ENCODE measurements around the gene PKD2L2.
"Not testable (repeated sequence)": the region's sequence is repeated elsewhere in the genome, so short reads cannot be mapped to it uniquely, and the experiment has no call there.

PKD2L2 gene

GRCh38 chr5:137890845-137891244 lies 1.6 kb downstream of the PKD2L2 start:
- DNase-seq: no peak

GRCh38 chr5:137891849-137892248 lies 2.6 kb downstream of the PKD2L2 start:
- peak in 1 of 2 experiments; percentile 33 for DNase-seq

GRCh38 chr5:137894586-137894985 lies 5.3 kb downstream of the PKD2L2 start:
- DNase-seq: no peak

GRCh38 chr5:137896560-137896959 lies 7.3 kb downstream of the PKD2L2 start:
- DNase-seq: no peak

- no peak for DNase-seq
These were observed 10.2 kb downstream of the PKD2L2 start for GRCh38 chr5:137899493-137899892.

- DNase-seq: no peak
These were observed 12.0 kb downstream of the PKD2L2 start for GRCh38 chr5:137901011-137901817.

- no peak for DNase-seq
These were observed 13.3 kb downstream of the PKD2L2 start for GRCh38 chr5:137902408-137903133.

GRCh38 chr5:137914758-137915157 lies 25.5 kb downstream of the PKD2L2 start:
- no peak for DNase-seq

- DNase-seq: no peak
These were observed 27.7 kb downstream of the PKD2L2 start for GRCh38 chr5:137916923-137917322.

GRCh38 chr5:137921931-137922330 lies 32.7 kb downstream of the PKD2L2 start:
- no peak for DNase-seq

GRCh38 chr5:137923856-137924255 lies 34.6 kb downstream of the PKD2L2 start:
- DNase-seq: peak in 1 of 2 experiments; percentile 16

GRCh38 chr5:137932800-137933199 lies 43.5 kb downstream of the PKD2L2 start:
- no peak for DNase-seq

GRCh38 chr5:137933491-137933911 lies 44.2 kb downstream of the PKD2L2 start:
- DNase-seq: no peak

- no peak for DNase-seq
These were observed 45.9 kb downstream of the PKD2L2 start for GRCh38 chr5:137935190-137935589.

GRCh38 chr5:137935694-137936093 lies 46.4 kb downstream of the PKD2L2 start:
- DNase-seq: no peak

GRCh38 chr5:137937994-137938750 lies 48.9 kb downstream of the PKD2L2 start:
- DNase-seq: no peak

- no peak for DNase-seq
These were observed 49.5 kb downstream of the PKD2L2 start for GRCh38 chr5:137938751-137939143.

- no peak for DNase-seq
These were observed 50.1 kb downstream of the PKD2L2 start for GRCh38 chr5:137939331-137939730.

GRCh38 chr5:137944280-137944679 lies 55.0 kb downstream of the PKD2L2 start:
- DNase-seq: not testable (repeated sequence)

- DNase-seq: no peak
These were observed 56.6 kb downstream of the PKD2L2 start for GRCh38 chr5:137945825-137946224.

GRCh38 chr5:137954131-137954879 lies 65.0 kb downstream of the PKD2L2 start:
- DNase-seq: no peak

GRCh38 chr5:137957948-137958347 lies 68.7 kb downstream of the PKD2L2 start:
- DNase-seq: no peak

GRCh38 chr5:137959488-137959887 lies 70.2 kb downstream of the PKD2L2 start:
- DNase-seq: no peak

All from Kasumi-1 (cell line).